DND-41 (cell line): Measurements from ENCODE around the gene RHOV.

ENCODE experiments used
- EZH2 ChIP-seq: IDR thresholded peaks from 3 replicates; pipeline ENCODE4 v1.6.1; 2012; ENCODE audit warnings: borderline replicate concordance, low read depth, mild to moderate bottlenecking, moderate library complexity, low read length, inconsistent platforms; ENCODE audit not compliant: severe bottlenecking
- TF ChIP-seq, protein P1 (sequence below): IDR thresholded peaks from 2 replicates; pipeline ENCODE4 v1.5.1; 2012; ENCODE audit warnings: borderline replicate concordance, low read length, moderate library complexity, mild to moderate bottlenecking; ENCODE audit not compliant: poor library complexity, severe bottlenecking; ENCODE audit errors: extremely low read depth

DNA sequence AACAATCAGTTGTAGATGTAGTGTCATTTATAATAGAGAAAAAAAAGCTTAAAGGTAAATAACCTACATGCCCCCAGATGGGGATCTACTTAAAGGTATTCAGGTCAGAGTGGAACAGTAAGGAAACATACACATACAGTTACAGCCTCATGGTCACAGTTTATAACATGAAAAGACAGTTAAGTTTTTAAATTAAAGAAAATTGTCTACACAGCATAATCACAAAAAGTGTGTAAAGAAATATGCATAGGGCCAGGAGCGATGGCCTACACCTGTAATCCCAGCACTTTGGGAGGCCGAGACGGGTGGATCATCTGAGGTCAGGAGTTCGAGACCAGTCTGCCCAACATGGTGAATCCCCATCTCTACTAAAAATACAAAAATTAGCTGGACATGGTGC, 6.8 kb downstream of the RHOV start:
- TF ChIP-seq, protein P1, sequence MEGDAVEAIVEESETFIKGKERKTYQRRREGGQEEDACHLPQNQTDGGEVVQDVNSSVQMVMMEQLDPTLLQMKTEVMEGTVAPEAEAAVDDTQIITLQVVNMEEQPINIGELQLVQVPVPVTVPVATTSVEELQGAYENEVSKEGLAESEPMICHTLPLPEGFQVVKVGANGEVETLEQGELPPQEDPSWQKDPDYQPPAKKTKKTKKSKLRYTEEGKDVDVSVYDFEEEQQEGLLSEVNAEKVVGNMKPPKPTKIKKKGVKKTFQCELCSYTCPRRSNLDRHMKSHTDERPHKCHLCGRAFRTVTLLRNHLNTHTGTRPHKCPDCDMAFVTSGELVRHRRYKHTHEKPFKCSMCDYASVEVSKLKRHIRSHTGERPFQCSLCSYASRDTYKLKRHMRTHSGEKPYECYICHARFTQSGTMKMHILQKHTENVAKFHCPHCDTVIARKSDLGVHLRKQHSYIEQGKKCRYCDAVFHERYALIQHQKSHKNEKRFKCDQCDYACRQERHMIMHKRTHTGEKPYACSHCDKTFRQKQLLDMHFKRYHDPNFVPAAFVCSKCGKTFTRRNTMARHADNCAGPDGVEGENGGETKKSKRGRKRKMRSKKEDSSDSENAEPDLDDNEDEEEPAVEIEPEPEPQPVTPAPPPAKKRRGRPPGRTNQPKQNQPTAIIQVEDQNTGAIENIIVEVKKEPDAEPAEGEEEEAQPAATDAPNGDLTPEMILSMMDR: no peak
- no peak for TF ChIP-seq EZH2
